Astrocyte (in vitro differentiated cells and primary cell): ENCODE measurements around the gene FAM135A. TPM values are rescaled to one million over a fixed set of nuclear protein-coding genes. Genes with fewer than 3 reads are reported as not detected.
"Not testable (repeated sequence)": the region's sequence is repeated elsewhere in the genome, so short reads cannot be mapped to it uniquely, and the experiment has no call there.

Experiments used
- DNase-seq: peaks from one replicate; pipeline ENCODE4 v3.0.0-alpha.2; 2010; ENCODE audit warnings: low read depth
- FAIRE-seq: peaks from 2 replicates; lab custom pipeline; 2011; peaks lifted over from hg19 to GRCh38; lab: Jason Lieb, UNC
- H2AFZ ChIP-seq: 2 replicates; pipeline ENCODE4 v1.6.0; 2012; ENCODE audit warnings: low read depth, low read length, inconsistent platforms
- H3K27ac ChIP-seq: 2 replicates; pipeline ENCODE4 v1.5.1; 2011; ENCODE audit warnings: low read depth, low read length, inconsistent platforms
- H3K27me3 ChIP-seq: 2 replicates; pipeline ENCODE4 v1.6.0; 2011; ENCODE audit warnings: low read length, inconsistent platforms; ENCODE audit not compliant: insufficient read depth
- H3K36me3 ChIP-seq: 2 replicates; pipeline ENCODE4 v1.5.1; 2011; ENCODE audit warnings: low read length, inconsistent platforms; ENCODE audit not compliant: insufficient read depth
- H3K4me1 ChIP-seq: 2 replicates; pipeline ENCODE4 v1.5.1; 2011; ENCODE audit warnings: low read length, inconsistent platforms; ENCODE audit not compliant: insufficient read depth
- H3K4me2 ChIP-seq: 2 replicates; pipeline ENCODE4 v1.6.0; 2012; ENCODE audit warnings: low read length, inconsistent platforms
- H3K4me3 ChIP-seq: 2 replicates; pipeline ENCODE4 v1.5.1; 2011; ENCODE audit warnings: low read depth, mild to moderate bottlenecking, low read length, inconsistent platforms; ENCODE audit not compliant: insufficient read depth
- H3K79me2 ChIP-seq: 2 replicates; pipeline ENCODE4 v1.6.0; 2012; ENCODE audit warnings: mild to moderate bottlenecking, low read length, inconsistent platforms; ENCODE audit not compliant: insufficient read depth
- H3K9ac ChIP-seq: 2 replicates; pipeline ENCODE4 v1.6.0; 2012; ENCODE audit warnings: mild to moderate bottlenecking, low read length, inconsistent platforms
- H3K9me3 ChIP-seq: 2 replicates; pipeline ENCODE4 v1.5.1; 2012; ENCODE audit warnings: low read depth, mild to moderate bottlenecking, low read length, inconsistent platforms; ENCODE audit not compliant: insufficient read depth
- H4K20me1 ChIP-seq: 2 replicates; pipeline ENCODE4 v1.6.0; 2012; ENCODE audit warnings: low read length, inconsistent platforms; ENCODE audit not compliant: insufficient read depth
- H3K27ac Mint-ChIP-seq: one replicate; pipeline ENCODE4 v1.8.0; 2021; ENCODE audit warnings: mild to moderate bottlenecking, mixed read lengths; ENCODE audit not compliant: unreplicated experiment
- H3K27me3 Mint-ChIP-seq: one replicate; pipeline ENCODE4 v1.8.0; 2021; ENCODE audit warnings: low read depth, mixed read lengths; ENCODE audit not compliant: unreplicated experiment
- H3K36me3 Mint-ChIP-seq: one replicate; pipeline ENCODE4 v1.8.0; 2021; ENCODE audit warnings: low read depth, mixed read lengths; ENCODE audit not compliant: unreplicated experiment
- H3K4me1 Mint-ChIP-seq: one replicate; pipeline ENCODE4 v1.8.0; 2021; ENCODE audit warnings: low read depth, mixed read lengths; ENCODE audit not compliant: unreplicated experiment
- H3K4me3 Mint-ChIP-seq: one replicate; pipeline ENCODE4 v1.8.0; 2021; ENCODE audit warnings: mild to moderate bottlenecking, moderate library complexity, mixed read lengths; ENCODE audit not compliant: unreplicated experiment
- H3K9me3 Mint-ChIP-seq: one replicate; pipeline ENCODE4 v1.8.0; 2021; ENCODE audit warnings: mild to moderate bottlenecking, mixed read lengths; ENCODE audit not compliant: unreplicated experiment
- EZH2 ChIP-seq: IDR thresholded peaks from 2 replicates; pipeline ENCODE4 v1.6.1; 2012; ENCODE audit warnings: mild to moderate bottlenecking, low read length, inconsistent platforms; ENCODE audit not compliant: insufficient read depth
- total RNA-seq: library from RNA; stranded (reverse); gene quantifications from 2 replicates; pipeline ENCODE4 v1.2.1, GENCODE V29; 2021
- TF ChIP-seq, protein P1 (sequence below): IDR thresholded peaks from 2 replicates; pipeline ENCODE4 v1.5.1; 2011; ENCODE audit warnings: low read depth, mild to moderate bottlenecking, inconsistent platforms, low read length, moderate library complexity; ENCODE audit not compliant: insufficient read depth

The FAM135A gene
- total RNA-seq, 1 donor from 2014 or later = 10.0 TPM

DNA sequence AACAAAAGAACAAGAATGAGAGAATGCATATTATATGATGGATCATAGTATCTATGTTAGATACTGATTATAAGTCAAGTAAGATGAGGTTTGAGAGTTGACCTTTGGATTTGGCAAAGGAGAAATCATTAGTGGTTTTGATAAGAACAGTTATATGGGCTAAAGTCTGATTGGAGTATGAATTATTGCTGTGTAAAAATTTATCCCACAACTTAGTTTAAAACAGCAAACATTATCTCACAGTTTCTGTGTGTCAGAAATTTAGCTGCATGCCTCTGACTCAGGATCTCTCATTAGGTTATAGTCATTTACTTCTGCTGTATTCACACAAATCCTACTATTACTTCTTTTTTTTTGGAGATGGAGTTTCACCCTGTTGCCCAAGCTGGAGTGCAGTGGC lies 56.7 kb downstream of the FAM135A start:
- H3K27me3 Mint-ChIP-seq = no peaks in the 10 kb centered on the region
- H3K4me3 ChIP-seq = no peak overlapping the region
- H3K9me3 Mint-ChIP-seq = no peaks in the 10 kb centered on the region
- H3K36me3 ChIP-seq = no peaks in the 10 kb centered on the region
- H2AFZ ChIP-seq = no peak overlapping the region
- H3K4me1 Mint-ChIP-seq = peaks cover 3% of the 10 kb centered on the region
- H3K27ac Mint-ChIP-seq = no peak overlapping the region
- no peaks in the 10 kb centered on the region for H4K20me1 ChIP-seq
- peaks cover 4% of the 10 kb centered on the region for H3K4me1 ChIP-seq
- no peak overlapping the region for H3K9ac ChIP-seq
- H3K36me3 Mint-ChIP-seq = peaks cover 11% of the 10 kb centered on the region
- FAIRE-seq (no peak), DNase-seq (no peak)
- no peaks in the 10 kb centered on the region for H3K79me2 ChIP-seq
- H3K4me3 Mint-ChIP-seq = no peak overlapping the region
- H3K27ac ChIP-seq = no peak overlapping the region
- no peak overlapping the region for H3K4me2 ChIP-seq
- no peaks in the 10 kb centered on the region for H3K9me3 ChIP-seq
- no peak for TF ChIP-seq EZH2
- TF ChIP-seq, protein P1, sequence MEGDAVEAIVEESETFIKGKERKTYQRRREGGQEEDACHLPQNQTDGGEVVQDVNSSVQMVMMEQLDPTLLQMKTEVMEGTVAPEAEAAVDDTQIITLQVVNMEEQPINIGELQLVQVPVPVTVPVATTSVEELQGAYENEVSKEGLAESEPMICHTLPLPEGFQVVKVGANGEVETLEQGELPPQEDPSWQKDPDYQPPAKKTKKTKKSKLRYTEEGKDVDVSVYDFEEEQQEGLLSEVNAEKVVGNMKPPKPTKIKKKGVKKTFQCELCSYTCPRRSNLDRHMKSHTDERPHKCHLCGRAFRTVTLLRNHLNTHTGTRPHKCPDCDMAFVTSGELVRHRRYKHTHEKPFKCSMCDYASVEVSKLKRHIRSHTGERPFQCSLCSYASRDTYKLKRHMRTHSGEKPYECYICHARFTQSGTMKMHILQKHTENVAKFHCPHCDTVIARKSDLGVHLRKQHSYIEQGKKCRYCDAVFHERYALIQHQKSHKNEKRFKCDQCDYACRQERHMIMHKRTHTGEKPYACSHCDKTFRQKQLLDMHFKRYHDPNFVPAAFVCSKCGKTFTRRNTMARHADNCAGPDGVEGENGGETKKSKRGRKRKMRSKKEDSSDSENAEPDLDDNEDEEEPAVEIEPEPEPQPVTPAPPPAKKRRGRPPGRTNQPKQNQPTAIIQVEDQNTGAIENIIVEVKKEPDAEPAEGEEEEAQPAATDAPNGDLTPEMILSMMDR = no peak
- H3K27me3 ChIP-seq = no peaks in the 10 kb centered on the region

DNA sequence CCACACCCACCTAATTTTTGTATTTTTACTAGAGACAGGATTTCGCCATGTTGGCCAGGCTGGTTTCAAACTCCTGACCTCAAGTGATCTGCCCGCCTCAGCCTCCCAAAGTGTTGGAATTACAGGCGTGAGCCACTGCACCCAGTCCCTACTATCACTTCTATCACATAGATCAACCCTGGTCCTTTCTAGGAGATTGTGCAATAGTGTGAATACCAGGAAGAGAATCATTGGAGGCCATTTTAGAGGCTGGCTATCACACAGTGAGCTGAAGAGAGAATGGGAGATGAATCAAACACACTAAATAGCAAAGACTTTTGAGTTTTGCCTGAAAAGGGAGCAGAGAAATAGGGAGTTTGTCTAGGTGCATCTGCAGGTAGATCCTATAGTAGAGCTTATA lies 57.2 kb downstream of the FAM135A start:
- not testable (repeated sequence) for H3K4me3 ChIP-seq, FAIRE-seq, H3K27me3 ChIP-seq, H2AFZ ChIP-seq, H3K27me3 Mint-ChIP-seq, H3K79me2 ChIP-seq, H3K4me3 Mint-ChIP-seq, H3K9me3 Mint-ChIP-seq, H3K27ac Mint-ChIP-seq, H3K4me1 Mint-ChIP-seq, H3K9ac ChIP-seq, H3K4me1 ChIP-seq, H3K27ac ChIP-seq, H3K36me3 ChIP-seq, H4K20me1 ChIP-seq, DNase-seq, H3K9me3 ChIP-seq, H3K4me2 ChIP-seq
- H3K36me3 Mint-ChIP-seq = peaks cover 11% of the 10 kb centered on the region

DNA sequence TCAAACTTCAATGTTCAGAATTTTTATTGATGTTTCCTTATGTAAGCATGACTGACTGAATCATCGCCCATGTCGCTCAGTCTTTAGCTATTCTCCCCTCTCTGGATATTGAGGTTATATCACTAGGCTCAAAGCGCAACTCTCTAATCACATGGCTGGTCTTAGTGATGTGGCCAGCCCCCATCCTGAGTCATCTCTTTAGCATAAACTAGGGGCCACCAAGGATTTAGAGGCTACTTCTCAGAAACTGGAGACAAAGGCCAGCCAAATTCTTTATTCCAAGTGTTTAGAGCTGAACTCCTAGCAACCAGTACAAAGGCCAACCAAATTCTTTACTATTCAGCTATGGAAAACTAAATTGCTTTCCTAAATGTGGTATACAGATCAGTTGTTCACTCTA lies 61.4 kb downstream of the FAM135A start:
- no peaks in the 10 kb centered on the region for H3K79me2 ChIP-seq
- no peaks in the 10 kb centered on the region for H3K9me3 ChIP-seq
- FAIRE-seq (no peak), DNase-seq (peak; percentile 31)
- no peaks in the 10 kb centered on the region for H3K27me3 ChIP-seq
- H3K4me1 ChIP-seq = peaks cover 8% of the 10 kb centered on the region
- no peak overlapping the region for H3K27ac Mint-ChIP-seq
- no peaks in the 10 kb centered on the region for H3K36me3 ChIP-seq
- no peak overlapping the region for H3K9ac ChIP-seq
- H4K20me1 ChIP-seq = no peaks in the 10 kb centered on the region
- no peak overlapping the region for H3K4me3 ChIP-seq
- peaks cover 16% of the 10 kb centered on the region for H3K36me3 Mint-ChIP-seq
- TF ChIP-seq EZH2 = no peak
- TF ChIP-seq, protein P1 = no peak
- no peaks in the 10 kb centered on the region for H3K27me3 Mint-ChIP-seq
- peak overlapping the region; percentile 29 for H3K4me2 ChIP-seq
- H3K27ac ChIP-seq = no peak overlapping the region
- H3K4me3 Mint-ChIP-seq = no peak overlapping the region
- H3K4me1 Mint-ChIP-seq = peaks cover 3% of the 10 kb centered on the region
- peak overlapping the region; percentile 20 for H2AFZ ChIP-seq
- H3K9me3 Mint-ChIP-seq = no peaks in the 10 kb centered on the region
